GM12878 (cell line): Measurements from ENCODE around the gene RAPSN. TPM values are rescaled to one million over a fixed set of nuclear protein-coding genes. Genes with fewer than 3 reads are reported as not detected.

Experiments
- ATF7 ChIP-seq: fragments of 450-650 bp; IDR thresholded peaks from 2 replicates; pipeline ENCODE4 v1.6.1; 2016; ENCODE audit warnings: low read depth, mild to moderate bottlenecking
- BACH1 ChIP-seq: fragments of 450-650 bp; IDR thresholded peaks from 2 replicates; pipeline ENCODE4 v1.6.1; 2017; ENCODE audit warnings: mild to moderate bottlenecking, borderline replicate concordance
- BRCA1 ChIP-seq: IDR thresholded peaks from 2 replicates; pipeline ENCODE4 v1.6.1; 2011; ENCODE audit warnings: low read depth, low read length, improper control_type of control experiment
- CEBPB ChIP-seq, 2 experiments: fragments of 150-350 bp in 1 of 2; IDR thresholded peaks; 2 replicates each; pipeline ENCODE4 v1.6.1; 2012 to 2014; ENCODE audit warnings: low read depth in 2 of 2, low read length in 2 of 2, borderline replicate concordance in 1 of 2, inconsistent platforms in 1 of 2
- CTCF ChIP-seq, 3 experiments: IDR thresholded peaks in 2 of 3; conservative IDR thresholded peaks in 1 of 3; 2 replicates each; pipeline ENCODE4 v1.5.1; 2011; ENCODE audit warnings: low read depth in 3 of 3, low read length in 3 of 3, mild to moderate bottlenecking in 3 of 3, control low read depth in 2 of 3, moderate library complexity in 2 of 3, inconsistent platforms in 1 of 3, mixed read lengths in 1 of 3; ENCODE audit not compliant: control insufficient read depth in 2 of 3, insufficient read depth in 1 of 3; ENCODE audit errors: extremely low read depth in 1 of 3
- DPF2 ChIP-seq: fragments of 450-650 bp; IDR thresholded peaks from 2 replicates; pipeline ENCODE4 v1.6.1; 2017; ENCODE audit warnings: mild to moderate bottlenecking
- EED ChIP-seq: sonication (generic); IDR thresholded peaks from 2 replicates; pipeline ENCODE4 v1.6.1; 2016; ENCODE audit warnings: antibody characterized with exemption, low read depth
- EP300 ChIP-seq, 2 experiments: fragments of 150-350 bp in 1 of 2; IDR thresholded peaks; 2 replicates each; pipeline ENCODE4 v1.6.1; 2011 to 2012; ENCODE audit warnings: low read depth in 2 of 2, low read length in 2 of 2, borderline replicate concordance in 1 of 2, improper control_type of control experiment in 1 of 2, inconsistent platforms in 1 of 2; ENCODE audit not compliant: control insufficient read depth in 1 of 2
- HSF1 ChIP-seq: fragments of 150-350 bp; IDR thresholded peaks from 2 replicates; pipeline ENCODE4 v1.6.1; 2014; ENCODE audit warnings: mild to moderate bottlenecking, low read depth, low read length
- KLF5 ChIP-seq: fragments of 450-650 bp; IDR thresholded peaks from 2 replicates; pipeline ENCODE4 v1.6.1; 2014; ENCODE audit warnings: mild to moderate bottlenecking; ENCODE audit not compliant: partially characterized antibody
- MEF2B ChIP-seq: fragments of 450-650 bp; IDR thresholded peaks from 2 replicates; pipeline ENCODE4 v1.6.1; 2018; ENCODE audit warnings: mild to moderate bottlenecking, moderate library complexity; ENCODE audit not compliant: partially characterized antibody, poor library complexity, severe bottlenecking
- MYB ChIP-seq: fragments of 150-350 bp; IDR thresholded peaks from 2 replicates; pipeline ENCODE4 v1.6.1; 2014; ENCODE audit warnings: mild to moderate bottlenecking, low read depth, low read length, borderline replicate concordance
- NRF1 ChIP-seq: conservative IDR thresholded peaks from 2 replicates; pipeline ENCODE4 v1.6.1; 2011; ENCODE audit warnings: mild to moderate bottlenecking, low read depth, low read length, improper control_type of control experiment
- PAX5 ChIP-seq: IDR thresholded peaks from 2 replicates; pipeline ENCODE4 v1.6.1; 2011; ENCODE audit warnings: low read depth, low read length, borderline replicate concordance
- PML ChIP-seq: IDR thresholded peaks from 2 replicates; pipeline ENCODE4 v1.6.1; 2012; ENCODE audit warnings: low read length, inconsistent platforms
- RELB ChIP-seq: fragments of 450-650 bp; IDR thresholded peaks from 2 replicates; pipeline ENCODE4 v1.6.1; 2017; ENCODE audit warnings: low read depth, mild to moderate bottlenecking, moderate library complexity
- RUNX3 ChIP-seq: IDR thresholded peaks from 2 replicates; pipeline ENCODE4 v1.6.1; 2012; ENCODE audit warnings: low read length, inconsistent platforms
- SIN3A ChIP-seq: IDR thresholded peaks from 2 replicates; pipeline ENCODE4 v1.6.1; 2012; ENCODE audit warnings: low read depth, low read length, improper control_type of control experiment
- SKIL ChIP-seq: fragments of 450-650 bp; IDR thresholded peaks from 2 replicates; pipeline ENCODE4 v1.6.1; 2017; ENCODE audit warnings: mild to moderate bottlenecking, low read depth, inconsistent platforms; ENCODE audit not compliant: poor library complexity, severe bottlenecking
- SMC3 ChIP-seq: IDR thresholded peaks from 2 replicates; pipeline ENCODE4 v1.6.1; 2011; ENCODE audit warnings: low read length, improper control_type of control experiment, borderline replicate concordance
- STAT3 ChIP-seq: IDR thresholded peaks from 2 replicates; pipeline ENCODE4 v1.6.1; 2011; ENCODE audit warnings: low read depth, low read length, improper control_type of control experiment
- YY1 ChIP-seq: IDR thresholded peaks from 2 replicates; pipeline ENCODE4 v1.6.1; 2011; ENCODE audit warnings: low read depth, mild to moderate bottlenecking, low read length
- ZNF207 ChIP-seq: fragments of 450-650 bp; IDR thresholded peaks from 2 replicates; pipeline ENCODE4 v1.6.1; 2014; ENCODE audit warnings: antibody characterized with exemption, mild to moderate bottlenecking, borderline replicate concordance
- ZNF274 ChIP-seq: IDR thresholded peaks from one replicate; pipeline ENCODE4 v1.8.0; 2011; ENCODE audit not compliant: insufficient read length, insufficient read depth
- ZNF622 ChIP-seq: fragments of 450-650 bp; IDR thresholded peaks from 2 replicates; pipeline ENCODE4 v1.6.1; 2017; ENCODE audit warnings: mild to moderate bottlenecking, inconsistent platforms
- polyA plus RNA-seq, 11 experiments: library from polyadenylated mRNA; depleted of rRNA in 4 of 11; unstranded in 6 of 11; stranded (reverse) in 5 of 11; fragments of >200 nt; fragmentation: Nextera tagmentation in 4 of 11; fragmentation: Illumina TruSeq in 1 of 11; extraction: Ambion mirVana in 4 of 11; extraction: Trizol in 1 of 11; gene quantifications; 1 replicate in 1 of 11; 2 replicates in 10 of 11; pipeline versions ENCODE4 v1.2.1 to v1.2.3, GENCODE V29; 2011 to 2016; ENCODE audit warnings: inconsistent platforms in 2 of 11, missing spikeins in 2 of 11, low read depth in 1 of 11
- total RNA-seq, 4 experiments: library from RNA; depleted of rRNA in 3 of 4; stranded (reverse); fragments of >200 nt in 3 of 4; fragmentation: Illumina TruSeq in 1 of 4; extraction: Trizol in 1 of 4; gene quantifications; 2 replicates each; pipeline versions ENCODE4 v1.2.1 to v1.2.3, GENCODE V29; 2013 to 2021

The RAPSN gene
- total and polyA plus RNA-seq, 10 of the 15 experiments (the other 5 are each of a cell fraction or from before 2014, with no cell fraction given), result 0.08 to 0.23 (median 0.14) TPM; not detected in 6

- TF ChIP-seq CTCF (IDR thresholded peaks at IDR 0.05 in 2 of 3, conservative IDR thresholded peaks at IDR 0.05 in 1 of 3; ENCODE audit: control insufficient read depth in 2 of 3, extremely low read depth in 1 of 3, insufficient read depth in 1 of 3, low read depth in 3 of 3, low read length in 3 of 3) (no peak), SIN3A (no peak), ZNF622 (no peak), RUNX3 (peak; percentile 81), SKIL (no peak), RELB (peak; percentile 92), EED (peak; percentile 80), PAX5 (peak; percentile 64; the same call in 1 of the 2 replicates), YY1 (no peak), ZNF207 (no peak), EP300 (IDR thresholded peaks at IDR 0.05; ENCODE audit: borderline replicate concordance in 1 of 2, control insufficient read depth in 1 of 2, low read depth in 2 of 2, low read length in 2 of 2) (peak; percentile 8 to 32; a peak in 1 of 4 replicates), STAT3 (no peak), KLF5 (no peak), PML (no peak), BACH1 (0 out of 2 replicates have a peak, but pooled peaks have one; percentile 43), MEF2B (no peak), ATF7 (0 out of 2 replicates have a peak, but pooled peaks have one; percentile 30), CEBPB (IDR thresholded peaks at IDR 0.05; ENCODE audit: borderline replicate concordance in 1 of 2, low read depth in 2 of 2, low read length in 2 of 2) (no peak), NRF1 (no peak), ZNF274 (no peak), MYB (no peak), HSF1 (no peak), BRCA1 (no peak), DPF2 (peak; percentile 67), SMC3 (no peak)
These were observed 57.8 kb downstream of the RAPSN start (continued) for GRCh38 chr11:47391077-47391583.
